HG03025 (cell line): ENCODE data around the gene SORBS2.

ENCODE experiments used
- ATAC-seq: cut with Tn5 transposase; IDR thresholded peaks from one replicate; pipeline ENCODE4 v1.9.1; 2021; ENCODE audit warnings: mild to moderate bottlenecking, moderate library complexity; ENCODE audit not compliant: unreplicated experiment, low FRiP score

The SORBS2 gene

DNA sequence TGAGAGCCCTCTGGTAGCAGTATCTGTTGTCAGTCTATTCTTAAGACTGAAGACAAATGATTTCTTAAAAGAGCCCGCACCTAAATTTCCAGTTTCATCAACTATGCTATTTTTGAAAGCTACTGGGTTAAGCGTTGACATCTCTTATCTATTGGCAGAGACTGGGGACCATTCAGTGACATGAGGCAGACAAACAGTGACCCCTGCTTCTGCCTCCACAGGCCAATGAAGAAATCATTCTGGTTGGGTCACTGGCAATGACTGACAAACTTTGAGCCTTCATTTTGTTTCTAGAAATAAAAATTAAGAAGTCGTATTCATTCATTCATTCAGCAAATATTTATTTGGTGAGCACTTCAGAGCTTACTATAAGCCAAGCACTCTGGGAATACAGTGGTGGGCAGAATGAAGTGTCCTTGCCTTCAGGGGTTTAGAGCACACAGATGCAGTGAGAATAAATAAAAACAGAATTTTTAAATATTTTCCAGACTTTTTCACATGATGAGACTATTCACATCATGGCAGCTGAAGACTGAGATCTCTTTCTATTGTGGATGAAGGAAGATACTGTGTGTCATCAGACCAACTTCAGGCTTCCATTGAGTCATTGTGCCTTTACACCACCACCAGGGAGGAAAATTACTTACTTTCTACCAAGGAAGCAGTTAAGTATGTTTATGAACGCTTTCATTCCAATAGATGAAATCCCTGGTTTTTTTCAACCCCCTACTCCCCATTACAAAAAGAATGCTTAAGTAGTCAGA, 36.0 kb downstream of the SORBS2 start:
- ATAC-seq = no peak

- ATAC-seq = no peak
These were observed 36.9 kb downstream of the SORBS2 start for GRCh38 chr4:185774845-185775680.

DNA sequence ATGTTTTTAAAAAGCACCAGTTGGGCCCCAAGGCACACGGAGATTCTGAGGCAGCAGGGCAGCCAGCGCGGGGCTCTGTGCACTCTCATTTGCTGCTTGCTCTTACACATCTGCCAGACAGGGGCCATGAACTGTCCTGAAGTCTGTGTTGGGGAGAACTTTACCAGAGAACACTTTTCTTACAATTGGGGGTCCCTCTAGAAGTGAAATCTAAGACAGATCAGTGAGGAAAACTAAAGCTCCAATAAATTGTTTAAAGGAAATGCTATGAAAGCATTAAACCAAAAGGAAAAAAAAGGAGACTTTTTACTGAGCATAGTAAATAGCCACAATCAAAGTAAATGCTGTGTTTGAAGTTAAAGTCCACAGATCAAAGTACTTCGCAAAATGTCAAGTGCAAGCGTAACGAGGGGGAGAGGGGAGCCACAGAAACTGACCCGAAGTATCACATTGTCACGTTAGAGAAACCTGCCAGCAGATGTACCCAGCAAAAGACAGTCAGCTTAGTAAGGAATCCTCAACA, 37.8 kb downstream of the SORBS2 start:
- ATAC-seq = no peak

DNA sequence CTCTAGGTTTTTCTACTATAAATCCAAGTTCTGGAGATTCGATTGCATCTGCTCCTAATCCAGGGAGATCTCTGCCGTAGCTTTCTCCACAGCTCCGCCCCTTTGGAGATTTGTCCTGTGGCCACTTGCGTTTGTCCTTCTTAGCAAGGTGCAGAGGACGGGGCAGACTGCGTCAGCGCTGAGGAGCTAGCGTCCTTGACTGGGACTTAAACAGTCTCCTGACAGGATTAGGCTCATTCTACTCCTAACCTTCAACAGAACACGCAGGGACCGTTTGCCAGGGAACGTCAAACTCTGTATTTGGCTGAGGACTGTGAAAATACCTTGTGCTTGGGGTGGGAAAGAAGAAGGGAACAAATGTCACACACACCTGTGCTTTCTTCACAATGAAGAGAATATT, 38.6 kb downstream of the SORBS2 start:
- no peak for ATAC-seq

- ATAC-seq = no peak
These were observed 39.5 kb downstream of the SORBS2 start for GRCh38 chr4:185772391-185773093.

GRCh38 chr4:185771711-185772390, 40.1 kb downstream of the SORBS2 start:
- no peak for ATAC-seq

- ATAC-seq = no peak
These were observed 44.5 kb downstream of the SORBS2 start for GRCh38 chr4:185767528-185767927.

GRCh38 chr4:185764876-185765275, 47.1 kb downstream of the SORBS2 start:
- ATAC-seq = no peak

GRCh38 chr4:185761352-185762235, 50.4 kb downstream of the SORBS2 start:
- no peak for ATAC-seq

DNA sequence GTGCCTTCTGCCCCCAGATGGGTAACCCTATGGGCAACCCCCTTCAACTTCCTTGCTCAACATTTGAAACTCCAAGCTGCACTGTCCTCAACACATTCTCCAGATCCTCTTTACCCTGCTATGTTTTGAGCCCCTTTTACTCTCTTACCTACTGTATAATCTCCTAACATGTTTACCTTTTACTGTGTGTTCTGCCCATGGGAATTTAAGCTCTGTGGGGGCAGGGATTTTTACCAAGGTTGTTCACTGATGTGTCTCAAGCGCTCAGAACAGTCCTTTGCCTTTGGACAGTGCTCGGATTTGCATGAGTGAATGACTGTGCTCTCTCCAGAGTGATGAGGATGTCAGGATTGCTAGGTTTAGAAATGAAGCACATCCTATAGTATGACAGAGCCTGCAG, 53.2 kb downstream of the SORBS2 start:
- no peak for ATAC-seq

GRCh38 chr4:185755451-185755850, 56.5 kb downstream of the SORBS2 start:
- ATAC-seq = no peak

DNA sequence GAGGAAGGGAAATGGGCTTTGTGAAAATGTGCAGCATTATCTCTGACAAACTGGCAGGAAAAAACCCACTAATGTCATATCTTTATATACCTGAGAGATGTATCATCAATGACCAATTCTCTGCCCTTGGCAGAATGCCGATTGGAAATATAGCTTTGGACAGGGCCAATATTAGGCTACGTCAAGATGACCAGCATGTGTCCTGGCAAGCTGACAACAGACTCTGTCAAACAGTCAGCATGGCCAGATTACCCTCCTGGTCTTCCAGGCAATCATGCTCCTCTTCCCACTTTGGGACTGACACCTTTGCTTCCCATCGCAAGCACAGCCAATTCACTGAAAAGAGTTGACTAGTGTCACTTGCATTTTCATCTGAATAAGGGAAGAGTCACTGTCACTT, 57.0 kb downstream of the SORBS2 start:
- no peak for ATAC-seq

DNA sequence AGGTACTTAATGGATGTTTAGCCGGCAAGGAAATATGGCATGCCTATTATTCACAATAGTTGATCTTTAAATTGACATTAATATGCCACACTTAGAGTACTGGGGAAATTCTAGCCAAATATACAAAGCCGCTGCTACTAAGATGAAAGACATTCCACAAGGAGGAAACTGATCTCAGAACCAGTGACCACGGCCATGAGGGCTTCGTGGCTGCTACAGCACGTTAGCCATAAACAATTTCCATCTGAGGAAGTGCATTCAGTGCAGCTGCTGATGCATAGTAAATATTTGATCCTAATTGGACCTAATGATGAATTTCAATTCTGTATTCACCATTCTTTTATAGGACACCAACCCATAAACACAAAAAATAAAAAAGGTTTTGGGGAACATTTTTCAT, 59.1 kb downstream of the SORBS2 start:
- ATAC-seq = no peak

DNA sequence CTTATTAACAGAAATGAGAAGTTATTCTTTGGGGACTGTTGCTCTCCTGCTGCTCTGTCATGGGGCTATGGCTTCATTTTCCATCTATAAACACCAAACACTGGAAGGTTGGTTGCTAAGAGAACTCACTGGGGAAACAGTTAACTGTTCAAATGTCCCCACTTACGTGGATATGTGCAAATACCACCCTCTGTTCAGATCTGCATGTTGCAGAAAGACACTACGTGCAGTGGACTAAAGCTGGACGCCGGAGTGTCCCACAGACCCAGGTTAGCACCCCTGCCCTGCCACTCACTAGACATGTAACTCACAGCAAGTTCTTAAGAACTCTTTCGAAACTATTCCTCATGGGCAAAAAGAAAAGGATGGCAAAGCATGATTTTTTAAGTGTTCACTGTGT, 62.1 kb downstream of the SORBS2 start:
- ATAC-seq = no peak

GRCh38 chr4:185748901-185749390, 63.0 kb downstream of the SORBS2 start:
- ATAC-seq = no peak

DNA sequence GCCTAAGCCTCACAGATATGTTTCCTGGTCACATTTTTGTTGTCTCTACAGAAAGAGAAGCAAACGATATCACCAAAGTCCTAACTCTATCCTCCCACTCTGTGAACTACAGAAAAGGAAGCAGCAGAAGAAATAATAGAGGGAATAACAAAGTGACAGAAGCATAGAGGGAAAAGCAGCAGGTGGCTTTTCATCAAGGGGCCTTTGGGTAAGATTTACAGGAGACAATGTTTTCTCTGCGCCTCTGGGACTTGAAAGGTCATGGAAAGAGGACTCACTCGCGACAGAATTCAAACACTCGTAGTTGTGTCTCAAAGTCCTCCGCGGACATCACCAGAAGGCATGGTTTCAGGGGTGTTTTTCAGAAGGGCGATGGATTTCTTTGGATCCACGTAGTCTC, 66.1 kb downstream of the SORBS2 start:
- no peak for ATAC-seq

GRCh38 chr4:185744946-185745345, 67.0 kb downstream of the SORBS2 start:
- ATAC-seq = no peak

GRCh38 chr4:185744488-185744862, 67.5 kb downstream of the SORBS2 start:
- ATAC-seq = no peak

- no peak for ATAC-seq
These were observed 68.1 kb downstream of the SORBS2 start for GRCh38 chr4:185743722-185744487.
